Activated T-cell treated with anti-CD3 and anti-CD28 coated beads, Interleukin-2, amount 50 U/mL, for 72 hours (primary cell): Measurements from ENCODE around the gene LRCOL1. TPM values are rescaled to one million over a fixed set of nuclear protein-coding genes. Genes with fewer than 3 reads are reported as not detected.

Experiments used
- ATAC-seq, 2 donors: fragments of 150-1000 bp; cut with Tn5 transposase; replicated peaks in 1 of 2; 2 replicates each; pipeline ENCODE4 v1.10.0; 2021; ENCODE audit warnings: moderate library complexity in 2 of 2, mild to moderate bottlenecking in 1 of 2
- DNase-seq, 2 donors: peaks; one replicate each; pipeline ENCODE4 v3.0.0; 2021 to 2022; ENCODE audit warnings: mixed read lengths in 1 of 2
- H3K27ac Mint-ChIP-seq: one replicate; pipeline ENCODE4 v1.8.0; 2022; ENCODE audit warnings: mild to moderate bottlenecking, moderate library complexity, mixed read lengths
- H3K27me3 Mint-ChIP-seq: one replicate; pipeline ENCODE4 v1.8.0; 2022; ENCODE audit warnings: low read depth, mixed read lengths
- H3K36me3 Mint-ChIP-seq, 2 donors: one replicate each; pipeline ENCODE4 v1.8.0; 2022; ENCODE audit warnings: mixed read lengths in 2 of 2, mild to moderate bottlenecking in 1 of 2; ENCODE audit not compliant: insufficient read depth in 2 of 2
- H3K4me1 Mint-ChIP-seq: one replicate; pipeline ENCODE4 v1.8.0; 2022; ENCODE audit warnings: low read depth, mixed read lengths
- H3K4me3 Mint-ChIP-seq, 2 donors: one replicate each; pipeline ENCODE4 v1.8.0; 2022; ENCODE audit warnings: mild to moderate bottlenecking in 2 of 2, mixed read lengths in 2 of 2, moderate library complexity in 2 of 2
- H3K9me3 Mint-ChIP-seq, 2 donors: one replicate each; pipeline ENCODE4 v1.8.0; 2022; ENCODE audit warnings: mixed read lengths in 2 of 2
- total RNA-seq, 2 donors: library from RNA; stranded (reverse); gene quantifications; one replicate each; pipeline ENCODE4 v1.2.3, GENCODE V29; 2022

The LRCOL1 gene
- total RNA-seq, 2 donors from 2014 or later = not detected

DNA sequence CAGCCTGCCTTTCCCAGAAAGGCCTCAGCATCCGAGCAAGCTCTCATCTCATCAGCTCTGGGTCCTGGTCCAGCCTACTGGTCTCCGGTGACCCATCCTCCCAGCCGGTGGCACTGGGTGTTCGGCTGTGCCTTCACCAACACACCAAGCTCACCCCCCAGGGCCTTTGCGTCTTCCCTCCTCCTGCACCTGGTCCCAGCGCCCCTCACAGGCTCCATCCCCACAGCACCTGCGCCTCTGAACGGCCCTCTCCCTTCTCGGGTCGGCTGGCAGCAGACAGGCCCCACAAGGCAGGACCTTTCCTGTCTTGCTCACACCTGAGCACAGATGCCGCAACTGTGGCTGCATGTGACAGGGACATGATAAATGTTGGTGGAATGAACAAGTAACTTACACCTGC is 21.3 kb upstream of the LRCOL1 start:
- ATAC-seq (no peak), DNase-seq (no peak)
- H3K27ac Mint-ChIP-seq = no peak overlapping the region
- no peaks in the 10 kb centered on the region for H3K27me3 Mint-ChIP-seq
- no peaks in the 10 kb centered on the region for H3K9me3 Mint-ChIP-seq
- H3K4me3 Mint-ChIP-seq = no peak overlapping the region
- no peaks in the 10 kb centered on the region for H3K4me1 Mint-ChIP-seq
- peaks cover 5 to 48% of the 10 kb centered on the region in 2 donors for H3K36me3 Mint-ChIP-seq

GRCh38 chr12:132630672-132631071 is 20.3 kb upstream of the LRCOL1 start:
- H3K4me1 Mint-ChIP-seq = no peaks in the 10 kb centered on the region
- no peaks in the 10 kb centered on the region for H3K27me3 Mint-ChIP-seq
- ATAC-seq (no peak), DNase-seq (no peak)
- no peaks in the 10 kb centered on the region for H3K9me3 Mint-ChIP-seq
- H3K4me3 Mint-ChIP-seq = no peak overlapping the region
- peaks cover 5 to 40% of the 10 kb centered on the region in 2 donors for H3K36me3 Mint-ChIP-seq
- H3K27ac Mint-ChIP-seq = no peak overlapping the region

- Mint-ChIP-seq H3K4me3 (no peak overlapping the region), H3K9me3 (no peaks in the 10 kb centered on the region), H3K27me3 (no peaks in the 10 kb centered on the region), H3K36me3 (peaks cover 6 to 35% of the 10 kb centered on the region in 2 donors), H3K4me1 (no peaks in the 10 kb centered on the region), H3K27ac (no peak overlapping the region)
- ATAC-seq (no peak), DNase-seq (no peak)
These were observed 18.9 kb upstream of the LRCOL1 start for GRCh38 chr12:132629330-132629729.

GRCh38 chr12:132625731-132626430 is 15.5 kb upstream of the LRCOL1 start:
- Mint-ChIP-seq H3K4me1 (peaks cover 7% of the 10 kb centered on the region), H3K27ac (no peak overlapping the region), H3K27me3 (no peaks in the 10 kb centered on the region), H3K36me3 (peaks cover 4 to 21% of the 10 kb centered on the region in 2 donors), H3K4me3 (no peak overlapping the region), H3K9me3 (no peaks in the 10 kb centered on the region)
- no peak for DNase-seq
- peak in 1 of 2 donors; percentile 20 for ATAC-seq

GRCh38 chr12:132624910-132625630 is 14.7 kb upstream of the LRCOL1 start:
- ATAC-seq = no peak

GRCh38 chr12:132624186-132624855 is 13.9 kb upstream of the LRCOL1 start:
- Mint-ChIP-seq H3K4me1 (peaks cover 7% of the 10 kb centered on the region), H3K36me3 (peaks cover 4 to 9% of the 10 kb centered on the region in 2 donors), H3K9me3 (no peaks in the 10 kb centered on the region), H3K27ac (no peak overlapping the region), H3K27me3 (no peaks in the 10 kb centered on the region), H3K4me3 (no peak overlapping the region)
- no peak for DNase-seq
- no peak for ATAC-seq

More at GRCh38 chr12:132624910-132625630, 14.7 kb upstream of the LRCOL1 start:
- H3K9me3 Mint-ChIP-seq = no peaks in the 10 kb centered on the region
- H3K4me3 Mint-ChIP-seq = no peak overlapping the region
- no peak for DNase-seq
- H3K27ac Mint-ChIP-seq = no peak overlapping the region
- no peaks in the 10 kb centered on the region for H3K27me3 Mint-ChIP-seq
- H3K4me1 Mint-ChIP-seq = peaks cover 7% of the 10 kb centered on the region
- peaks cover 4 to 16% of the 10 kb centered on the region in 2 donors for H3K36me3 Mint-ChIP-seq

DNA sequence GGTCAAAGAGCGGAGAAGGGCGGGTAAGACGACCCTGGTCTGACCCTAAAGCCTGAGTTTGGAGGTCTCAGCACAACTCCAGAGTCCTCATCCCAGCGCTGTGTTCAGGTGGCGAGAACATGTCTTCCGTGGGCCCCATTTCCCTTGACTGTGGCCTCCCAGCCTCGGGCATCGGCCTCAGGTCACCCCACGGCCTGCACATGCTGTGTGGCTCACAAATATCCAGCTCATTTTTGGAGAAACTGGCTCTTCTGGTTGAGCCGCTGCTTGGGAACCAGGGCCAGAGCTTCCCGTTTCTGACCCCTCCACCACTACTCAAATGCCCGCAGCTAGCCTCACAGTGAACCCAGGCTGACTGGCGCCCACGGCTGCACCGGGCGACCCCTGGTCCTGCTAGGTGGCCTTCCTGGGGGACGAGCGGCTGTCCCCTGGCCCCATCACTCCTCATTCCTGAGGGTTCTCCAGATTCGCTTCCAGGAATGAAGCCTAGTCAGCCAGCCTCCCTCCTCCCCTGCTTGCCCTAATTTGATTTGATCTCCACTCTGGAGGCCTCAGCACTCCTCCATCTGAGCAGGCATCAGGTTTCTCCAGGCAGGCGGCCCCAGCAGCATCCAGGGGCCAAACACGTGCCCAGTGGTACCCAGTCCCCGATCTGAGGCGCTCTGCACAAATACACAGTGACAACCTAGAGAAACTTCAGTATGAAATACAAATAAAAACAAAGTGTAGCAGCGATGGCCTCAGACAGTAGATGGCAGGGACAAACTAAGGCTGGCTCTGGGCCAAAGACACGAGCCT is 12.9 kb upstream of the LRCOL1 start:
- H3K4me1 Mint-ChIP-seq = peaks cover 7% of the 10 kb centered on the region
- H3K27me3 Mint-ChIP-seq = peaks cover under 1% of the 10 kb centered on the region
- H3K27ac Mint-ChIP-seq = no peak overlapping the region
- DNase-seq (no peak), ATAC-seq (no peak)
- H3K36me3 Mint-ChIP-seq = peaks cover 4 to 6% of the 10 kb centered on the region in 2 donors
- H3K4me3 Mint-ChIP-seq = no peak overlapping the region
- H3K9me3 Mint-ChIP-seq = no peaks in the 10 kb centered on the region

DNA sequence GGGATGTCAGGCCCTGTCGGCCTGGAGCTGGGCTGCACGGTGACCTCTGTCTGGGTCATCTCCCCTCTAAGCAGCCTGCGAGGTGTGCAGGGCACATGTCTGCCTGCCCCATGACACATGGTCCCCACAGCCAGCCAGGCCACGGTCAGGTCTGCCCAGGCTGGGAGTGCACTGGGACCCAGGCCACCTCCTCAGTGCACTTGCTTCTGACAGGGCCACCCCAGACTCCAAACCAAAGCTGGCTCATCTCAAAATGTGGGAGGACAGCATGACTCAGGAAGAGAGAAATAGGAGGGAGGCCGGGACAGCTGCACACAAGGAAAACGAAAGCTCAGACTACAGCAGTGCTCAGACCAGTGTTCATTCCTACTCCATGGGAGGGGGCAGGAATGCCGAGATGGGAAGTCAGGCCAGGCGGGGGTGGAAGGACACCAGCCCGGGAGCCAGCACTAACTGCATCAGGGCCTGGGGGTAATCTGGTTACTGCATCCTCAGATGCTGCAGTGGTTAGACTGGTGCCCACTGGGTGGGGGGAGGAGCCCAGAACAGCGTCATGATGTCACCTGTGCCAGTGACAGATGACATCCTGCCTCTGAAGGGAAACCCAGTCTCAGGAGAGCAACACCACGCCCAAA is 12.2 kb upstream of the LRCOL1 start:
- Mint-ChIP-seq H3K4me1 (peaks cover 7% of the 10 kb centered on the region), H3K36me3 (peaks cover 9 to 12% of the 10 kb centered on the region in 2 donors), H3K27ac (no peak overlapping the region), H3K27me3 (peaks cover 8% of the 10 kb centered on the region), H3K9me3 (no peaks in the 10 kb centered on the region), H3K4me3 (no peak overlapping the region)
- ATAC-seq (peak in 1 of 2 donors; percentile 20), DNase-seq (no peak)

- H3K27ac Mint-ChIP-seq = no peak overlapping the region
- H3K4me1 Mint-ChIP-seq = peaks cover 7% of the 10 kb centered on the region
- H3K4me3 Mint-ChIP-seq = no peak overlapping the region
- no peaks in the 10 kb centered on the region for H3K9me3 Mint-ChIP-seq
- H3K36me3 Mint-ChIP-seq = peaks cover 11 to 13% of the 10 kb centered on the region in 2 donors
- no peak for DNase-seq
- no peak for ATAC-seq
- peaks cover 15% of the 10 kb centered on the region for H3K27me3 Mint-ChIP-seq
These were observed 11.5 kb upstream of the LRCOL1 start for GRCh38 chr12:132621657-132622435.

- peaks cover 22% of the 10 kb centered on the region for H3K27me3 Mint-ChIP-seq
- peaks cover 0 to 2% of the 10 kb centered on the region in 2 donors for H3K9me3 Mint-ChIP-seq
- H3K27ac Mint-ChIP-seq = no peak overlapping the region
- peaks cover 14 to 17% of the 10 kb centered on the region in 2 donors for H3K36me3 Mint-ChIP-seq
- no peak for ATAC-seq
- H3K4me1 Mint-ChIP-seq = peaks cover 7% of the 10 kb centered on the region
- no peak for DNase-seq
- no peak overlapping the region for H3K4me3 Mint-ChIP-seq
These were observed 10.7 kb upstream of the LRCOL1 start for GRCh38 chr12:132620899-132621656.

GRCh38 chr12:132620113-132620898 is 9.9 kb upstream of the LRCOL1 start:
- ATAC-seq = no peak
- peaks cover 0 to 2% of the 10 kb centered on the region in 2 donors for H3K9me3 Mint-ChIP-seq
- H3K27me3 Mint-ChIP-seq = peaks cover 30% of the 10 kb centered on the region
- peaks cover 14% of the 10 kb centered on the region in 2 donors for H3K36me3 Mint-ChIP-seq
- no peak for DNase-seq
- peaks cover 7% of the 10 kb centered on the region for H3K4me1 Mint-ChIP-seq
- no peak overlapping the region for H3K4me3 Mint-ChIP-seq
- no peak overlapping the region for H3K27ac Mint-ChIP-seq
